ENCODE data around the gene CTDNEP1.
A peak's percentile ranks its signal among the peaks of the same experiment; 100 is the strongest.

CTDNEP1 gene

DNA sequence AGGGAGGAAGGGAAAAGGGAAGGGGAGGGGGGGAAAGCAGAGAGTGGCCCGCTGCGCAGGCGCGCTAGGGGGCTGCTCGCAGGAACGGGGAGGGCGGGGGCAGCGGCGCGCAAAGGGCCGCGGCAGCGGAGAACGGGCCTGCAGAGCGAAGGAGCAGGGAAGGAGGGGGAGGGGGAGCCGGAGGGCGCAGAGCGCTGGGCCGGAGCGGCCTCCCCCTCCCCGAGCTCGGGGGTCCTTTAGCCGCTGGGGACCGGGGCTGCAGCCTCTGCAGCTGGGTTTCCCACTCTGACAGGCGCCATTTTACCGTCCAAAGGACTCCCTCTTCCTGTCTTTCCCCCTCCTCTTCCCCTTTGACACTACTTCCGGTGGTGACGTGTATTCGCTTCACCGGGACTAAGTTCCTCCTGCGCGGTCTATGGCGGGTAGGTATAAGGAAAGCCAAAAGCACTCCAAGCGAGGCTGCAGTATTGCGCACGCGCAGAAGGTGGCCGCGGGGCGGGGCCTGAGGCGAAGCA, at the start of gene CTDNEP1:
Gene CTDNEP1, minus strand, starts transcription at position 74 of the 515 bp plus-strand sequence. CDS start 438 bp downstream, outside the sequence.
- peak; percentile 100 for DNase-seq

GRCh38 chr17:7296189-7296861, 44.8 kb upstream of the CTDNEP1 start:
- peak; percentile 71 for DNase-seq

DNA sequence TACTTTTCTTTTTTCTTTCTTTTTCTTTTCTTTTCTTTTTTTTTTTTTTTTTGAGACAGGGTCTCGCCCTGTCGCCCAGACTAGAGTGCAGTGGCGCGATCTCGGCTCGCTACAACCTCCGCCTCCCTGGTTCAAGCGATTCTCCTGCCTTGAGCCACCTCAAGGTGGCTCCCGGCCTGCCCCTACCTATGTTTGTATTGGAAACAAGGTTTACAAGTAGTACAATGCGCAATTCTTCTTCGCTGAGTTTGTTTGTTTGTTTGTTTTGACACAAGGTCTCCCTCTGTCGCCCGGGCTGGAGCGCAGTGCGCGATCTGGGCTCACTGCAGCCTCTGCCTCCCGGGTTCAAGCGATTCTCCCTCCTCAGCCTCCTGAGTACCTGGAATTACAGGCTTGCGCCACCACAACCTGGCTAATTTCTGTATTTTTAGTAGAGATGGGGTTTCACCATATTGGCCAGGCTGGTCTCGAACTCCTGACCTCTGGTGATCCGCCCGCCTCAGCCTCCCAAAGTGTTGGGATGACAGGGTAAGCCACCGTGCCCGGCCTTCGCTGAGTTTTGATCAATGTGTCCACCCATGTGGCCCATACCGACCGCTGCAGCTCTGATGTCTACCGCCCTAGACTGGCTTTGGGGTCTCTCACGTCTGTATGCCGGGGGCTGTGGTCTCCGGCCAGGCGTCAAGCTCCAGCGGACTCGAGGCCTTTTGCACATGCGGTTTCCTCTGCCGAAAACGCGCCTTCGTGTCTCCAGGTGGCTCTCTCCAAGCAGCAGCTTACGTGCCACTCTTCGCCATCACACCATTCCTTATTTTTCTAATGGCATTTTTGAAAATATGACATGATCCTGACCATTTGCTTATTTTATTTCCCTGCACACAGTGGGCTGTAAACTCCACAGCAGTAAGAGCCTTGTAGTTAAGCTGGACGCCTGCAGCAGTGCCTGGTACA, 44.0 kb upstream of the CTDNEP1 start:
- peak; percentile 5 for DNase-seq

DNA sequence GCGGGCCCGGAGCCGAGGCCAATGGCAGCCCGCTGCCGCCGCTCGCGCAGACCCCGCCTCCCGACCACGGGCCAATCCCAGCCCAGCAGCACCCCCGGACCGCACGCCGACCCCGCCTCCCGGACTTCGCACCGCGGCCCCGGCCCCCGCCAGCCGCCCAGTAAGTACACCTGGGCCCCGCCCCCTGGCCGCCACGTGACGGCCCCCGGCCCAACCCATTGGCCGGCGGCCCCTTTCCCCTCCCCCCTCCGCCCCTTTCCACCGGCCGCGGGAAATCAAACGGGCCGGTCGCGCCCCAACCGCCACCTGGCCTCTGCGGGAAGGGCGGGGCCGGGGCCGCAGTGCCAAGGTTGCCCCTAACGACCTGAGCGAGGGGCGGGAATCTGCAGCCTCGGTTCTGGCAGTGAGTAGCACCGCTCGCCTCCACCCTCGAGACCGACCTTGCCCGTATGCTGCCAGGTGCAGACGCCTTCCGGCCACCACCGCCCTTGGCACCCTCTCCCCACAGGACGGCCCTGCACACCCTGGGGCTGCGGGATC, 43.1 kb upstream of the CTDNEP1 start, which contains the start of gene YBX2:
Gene YBX2, minus strand, starts transcription at position 26 of the 540 bp plus-strand sequence. CDS start 139 bp downstream, outside the sequence.
- DNase-seq = peak; percentile 84

- peak; percentile 26 for DNase-seq
Observed at GRCh38 chr17:7293816-7294613, 42.5 kb upstream of the CTDNEP1 start.

GRCh38 chr17:7293159-7293558, 41.6 kb upstream of the CTDNEP1 start:
- no peak for DNase-seq

- no peak for DNase-seq
Observed at GRCh38 chr17:7292729-7293128, 41.2 kb upstream of the CTDNEP1 start.

DNA sequence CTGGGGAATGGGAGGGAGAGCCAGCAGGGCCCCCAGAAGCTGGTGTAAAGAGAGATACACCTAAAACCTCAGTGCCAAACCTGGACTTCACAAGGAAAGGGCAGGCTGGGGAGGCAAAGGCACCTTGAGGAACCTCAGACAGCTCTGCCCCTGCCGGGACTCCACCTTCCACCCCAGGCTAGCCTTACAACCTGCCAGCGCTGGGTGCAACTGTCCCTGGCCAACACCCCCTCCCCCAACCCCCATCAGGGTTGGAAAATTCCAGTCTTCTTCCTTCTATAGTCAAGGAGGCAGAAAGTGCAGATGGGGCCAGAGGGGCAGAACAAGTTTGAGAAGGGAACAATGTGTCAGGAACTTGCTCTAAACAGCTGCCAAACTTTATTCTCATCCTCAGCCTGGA, 40.7 kb upstream of the CTDNEP1 start:
- DNase-seq = no peak

GRCh38 chr17:7290685-7291084, 39.2 kb upstream of the CTDNEP1 start:
- no peak for DNase-seq

DNA sequence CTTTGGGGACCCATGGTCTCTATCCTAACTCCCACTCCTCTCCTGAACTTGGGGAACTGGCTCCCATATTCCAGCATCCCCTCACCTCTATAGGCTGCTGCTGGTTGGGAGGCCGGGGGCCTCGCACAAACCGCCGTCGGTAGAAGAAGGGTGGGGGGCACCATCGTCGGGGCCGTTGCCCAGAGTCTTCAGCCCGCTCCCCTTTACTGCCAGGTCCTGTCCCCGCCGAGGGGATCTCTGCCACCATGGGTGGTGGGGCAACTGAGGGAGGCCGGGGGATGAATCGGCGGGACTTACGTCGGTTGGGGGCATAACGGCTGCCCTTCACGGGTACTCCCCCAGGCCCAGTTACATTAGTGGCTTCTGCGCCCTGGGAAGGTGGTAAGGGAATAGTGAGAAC, 38.6 kb upstream of the CTDNEP1 start:
- no peak for DNase-seq

DNA sequence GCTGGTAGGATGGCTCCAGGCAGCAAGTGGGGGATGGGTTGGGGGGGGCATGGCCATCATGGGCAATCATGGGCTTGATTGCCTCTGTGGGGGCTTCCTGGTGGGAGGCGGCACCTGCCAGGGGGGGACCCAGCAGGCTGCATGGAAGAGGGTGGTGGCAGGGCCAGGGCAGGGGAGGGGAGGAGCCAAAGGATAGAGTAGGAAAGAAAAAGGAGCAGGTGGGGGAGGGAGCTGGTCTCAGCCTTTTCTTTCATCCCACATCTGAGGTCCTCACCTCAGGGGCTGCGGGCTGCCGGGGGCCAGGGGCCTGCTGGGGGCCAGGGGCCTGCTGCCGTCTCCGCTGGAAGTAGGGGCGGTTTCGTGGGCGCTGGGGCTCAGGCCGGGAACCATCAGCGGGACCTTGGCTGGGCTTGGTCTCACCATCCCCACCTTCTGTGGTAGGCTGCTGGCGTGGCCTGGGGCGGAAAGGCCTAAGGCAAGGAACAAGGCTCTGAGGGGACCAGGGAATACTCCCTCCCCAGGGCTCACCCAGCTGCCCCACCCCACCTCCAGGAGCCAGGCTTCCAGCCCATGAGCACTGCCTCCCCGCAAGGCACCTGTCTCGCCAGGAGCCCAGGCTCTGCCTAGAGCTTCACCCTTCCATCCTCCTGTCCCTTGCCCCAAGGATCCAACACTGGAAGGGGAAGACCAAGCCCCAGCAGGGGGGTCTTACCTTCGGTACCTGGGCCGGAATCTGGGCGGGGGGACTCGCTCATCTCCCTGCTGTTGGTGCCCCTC, 37.9 kb upstream of the CTDNEP1 start:
- DNase-seq = no peak

DNA sequence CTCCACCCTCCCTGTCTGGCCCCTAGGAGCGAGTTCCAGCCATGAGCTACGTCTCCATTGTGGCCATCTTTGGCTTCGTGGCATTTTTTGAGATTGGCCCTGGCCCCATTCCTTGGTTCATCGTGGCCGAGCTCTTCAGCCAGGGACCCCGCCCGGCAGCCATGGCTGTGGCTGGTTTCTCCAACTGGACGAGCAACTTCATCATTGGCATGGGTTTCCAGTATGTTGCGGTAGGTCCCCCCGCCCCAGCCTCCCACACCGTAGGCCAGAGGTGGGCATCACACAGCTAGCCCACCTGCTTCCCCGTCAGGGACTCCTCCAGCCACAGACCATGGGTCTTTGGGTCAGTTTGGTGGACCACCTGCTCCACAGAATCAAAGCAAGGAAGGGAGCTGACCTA, 34.1 kb upstream of the CTDNEP1 start:
- no peak for DNase-seq

- no peak for DNase-seq
Observed at GRCh38 chr17:7284911-7285310, 33.4 kb upstream of the CTDNEP1 start.

- DNase-seq = no peak
Observed at GRCh38 chr17:7283471-7284216, 32.1 kb upstream of the CTDNEP1 start.

GRCh38 chr17:7282752-7283321, 31.3 kb upstream of the CTDNEP1 start:
- no peak for DNase-seq

DNA sequence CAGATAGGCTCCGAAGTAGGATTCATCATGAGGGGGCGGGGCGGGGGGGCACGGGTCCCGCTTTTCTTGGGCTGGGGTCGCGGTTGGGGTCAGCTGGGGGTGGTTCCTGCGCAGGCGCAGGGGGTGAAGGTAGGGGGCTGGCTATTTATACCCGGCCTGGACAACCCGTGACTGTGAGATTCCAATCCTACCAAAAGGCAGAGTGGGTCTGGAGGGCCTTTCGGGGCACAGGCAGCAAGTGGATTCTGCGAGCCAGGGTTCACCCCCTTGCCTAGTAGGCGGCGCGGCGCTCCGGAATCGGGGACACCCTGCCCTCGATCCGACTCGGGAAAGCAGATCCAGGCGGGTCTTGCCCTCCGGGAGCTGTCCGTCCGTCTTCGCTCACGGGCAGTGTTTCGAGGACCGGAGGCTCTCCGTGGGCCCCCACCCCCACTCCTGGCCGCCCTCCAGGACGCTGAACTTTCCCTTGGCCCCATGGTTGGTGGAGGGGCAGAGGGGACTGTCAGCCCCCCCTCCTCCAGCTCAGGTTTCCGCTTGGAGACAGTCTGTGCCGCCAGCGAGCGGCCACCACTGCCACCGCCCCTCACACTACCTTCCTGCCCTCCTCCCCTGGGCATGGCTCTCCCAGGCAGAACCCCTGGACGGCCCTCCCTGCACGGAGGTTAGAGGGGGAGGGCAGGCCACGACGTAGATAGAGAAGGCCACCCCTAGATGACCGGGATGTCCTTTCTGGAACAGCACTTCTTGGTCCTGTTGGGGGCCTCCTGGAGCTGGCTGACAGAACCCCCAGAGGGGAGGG, 30.6 kb upstream of the CTDNEP1 start:
- DNase-seq = no peak

DNA sequence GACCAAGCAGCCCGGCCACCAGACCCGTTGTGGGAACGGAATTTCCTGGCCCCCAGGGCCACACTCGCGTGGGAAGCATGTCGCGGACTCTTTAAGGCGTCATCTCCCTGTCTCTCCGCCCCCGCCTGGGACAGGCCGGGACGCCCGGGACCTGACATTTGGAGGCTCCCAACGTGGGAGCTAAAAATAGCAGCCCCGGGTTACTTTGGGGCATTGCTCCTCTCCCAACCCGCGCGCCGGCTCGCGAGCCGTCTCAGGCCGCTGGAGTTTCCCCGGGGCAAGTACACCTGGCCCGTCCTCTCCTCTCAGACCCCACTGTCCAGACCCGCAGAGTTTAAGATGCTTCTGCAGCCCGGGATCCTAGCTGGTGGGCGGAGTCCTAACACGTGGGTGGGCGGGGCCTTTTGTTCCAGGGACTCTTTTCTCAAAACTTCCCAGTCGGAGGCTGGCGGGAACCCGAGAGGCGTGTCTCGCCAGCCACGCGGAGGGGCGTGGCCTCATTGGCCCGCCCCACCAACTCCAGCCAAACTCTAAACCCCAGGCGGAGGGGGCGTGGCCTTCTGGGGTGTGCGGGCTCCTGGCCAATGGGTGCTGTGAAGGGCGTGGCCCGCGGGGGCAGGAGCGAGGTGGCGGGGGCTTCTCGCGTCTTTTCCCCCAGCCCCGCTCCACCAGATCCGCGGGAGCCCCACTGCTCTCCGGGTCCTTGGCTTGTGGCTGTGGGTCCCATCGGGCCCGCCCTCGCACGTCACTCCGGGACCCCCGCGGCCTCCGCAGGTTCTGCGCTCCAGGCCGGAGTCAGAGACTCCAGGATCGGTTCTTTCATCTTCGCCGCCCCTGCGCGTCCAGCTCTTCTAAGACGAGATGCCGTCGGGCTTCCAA, 29.8 kb upstream of the CTDNEP1 start, which contains the start of gene SLC2A4:
Gene SLC2A4, plus strand, starts transcription at position 645 of the 879 bp plus-strand sequence. Its CDS starts 217 bp downstream, at position 862.
- peak; percentile 89 for DNase-seq

- peak; percentile 90 for DNase-seq
Observed at GRCh38 chr17:7280519-7281073, 29.1 kb upstream of the CTDNEP1 start.
